H1 (cell line): Measurements from ENCODE around the gene TTC28. TPM values are rescaled to one million over a fixed set of nuclear protein-coding genes. Genes with fewer than 3 reads are reported as not detected.

Experiments used
- CTCF ChIA-PET: fragments of 300-600 bp; sonication (Branson Sonifier 250); formaldehyde crosslinking; loops from one replicate; lab custom pipeline; 2021; ENCODE audit not compliant: partially characterized antibody; lab: Charles Lee
- POLR2A ChIA-PET: fragments of 300-600 bp; sonication (Branson Sonifier 250); formaldehyde crosslinking; loops from one replicate; lab custom pipeline; 2021; ENCODE audit warnings: inconsistent platforms; ENCODE audit not compliant: partially characterized antibody; lab: Charles Lee
- DNase-seq, 2 experiments: peaks; one replicate each; pipeline versions ENCODE4 v3.0.0 to v3.0.0-alpha.2; 2010 to 2022; ENCODE audit warnings: low spot score in 2 of 2, low read depth in 1 of 2, mixed read lengths in 1 of 2
- FAIRE-seq: peaks from 2 replicates; lab custom pipeline; 2011; peaks lifted over from hg19 to GRCh38; lab: Jason Lieb, UNC
- H2AFZ ChIP-seq: 2 replicates; pipeline ENCODE4 v1.8.1; 2012; ENCODE audit warnings: low read length, inconsistent platforms
- H2AK5ac ChIP-seq: 2 replicates; pipeline ENCODE4 v1.6.1; 2013; ENCODE audit warnings: low read depth, low read length
- H2BK120ac ChIP-seq: replicated peaks from 2 replicates; pipeline ENCODE3; 2013; ENCODE audit warnings: low read depth, low read length, inconsistent platforms
- H2BK12ac ChIP-seq: 2 replicates; pipeline ENCODE4 v1.6.1; 2013; ENCODE audit warnings: low read depth, low read length
- H2BK15ac ChIP-seq: 2 replicates; pipeline ENCODE4 v1.6.1; 2013; ENCODE audit warnings: low read length
- H2BK20ac ChIP-seq: 2 replicates; pipeline ENCODE4 v1.6.1; 2013; ENCODE audit warnings: low read length
- H2BK5ac ChIP-seq: 2 replicates; pipeline ENCODE4 v1.6.1; 2013; ENCODE audit warnings: low read depth, low read length
- H3K14ac ChIP-seq: 2 replicates; pipeline ENCODE4 v1.6.1; 2013; ENCODE audit warnings: inconsistent platforms; ENCODE audit not compliant: insufficient read length
- H3K18ac ChIP-seq: 2 replicates; pipeline ENCODE4 v1.6.1; 2013; ENCODE audit warnings: low read length; ENCODE audit errors: extremely low read depth
- H3K23ac ChIP-seq: 2 replicates; pipeline ENCODE4 v1.6.1; 2013; ENCODE audit warnings: inconsistent platforms; ENCODE audit not compliant: insufficient read length
- H3K23me2 ChIP-seq: 2 replicates; pipeline ENCODE4 v1.6.1; 2013; ENCODE audit warnings: low read depth, low read length
- H3K27ac ChIP-seq: 2 replicates; pipeline ENCODE4 v1.6.1; 2011; ENCODE audit warnings: low read depth, low read length, inconsistent platforms
- H3K27me3 ChIP-seq, 4 experiments: replicated peaks in 1 of 4; 1 replicate in 1 of 4; 2 replicates in 3 of 4; pipeline versions ENCODE4 v1.6.1 to v1.8.1; 2011 to 2013; ENCODE audit warnings: low read length in 3 of 4, mild to moderate bottlenecking in 3 of 4, inconsistent platforms in 2 of 4, mixed read lengths in 2 of 4, moderate library complexity in 1 of 4; ENCODE audit not compliant: control insufficient read depth in 3 of 4, insufficient read depth in 3 of 4; ENCODE audit errors: extremely low read depth in 1 of 4
- H3K36me3 ChIP-seq, 4 experiments: 2 replicates each; pipeline versions ENCODE4 v1.6.1 to v1.8.1; 2011 to 2013; ENCODE audit warnings: mild to moderate bottlenecking in 4 of 4, low read length in 3 of 4, moderate library complexity in 2 of 4, control low read depth in 1 of 4, inconsistent platforms in 1 of 4; ENCODE audit not compliant: insufficient read depth in 4 of 4, control insufficient read depth in 2 of 4
- H3K4ac ChIP-seq: replicated peaks from 2 replicates; pipeline ENCODE3; 2013; ENCODE audit warnings: low read length, low read depth, mixed read lengths, inconsistent platforms; ENCODE audit not compliant: insufficient read length
- H3K4me1 ChIP-seq, 4 experiments: replicated peaks in 1 of 4; 1 replicate in 1 of 4; 2 replicates in 3 of 4; pipeline versions ENCODE4 v1.6.1 to v1.8.1; 2011 to 2013; ENCODE audit warnings: low read length in 3 of 4, inconsistent platforms in 2 of 4, mixed read lengths in 1 of 4; ENCODE audit not compliant: insufficient read depth in 4 of 4, control insufficient read depth in 3 of 4
- H3K4me2 ChIP-seq, 2 experiments: 2 replicates each; pipeline versions ENCODE4 v1.6.1 to v1.8.1; 2011 to 2013; ENCODE audit warnings: low read depth in 2 of 2, low read length in 2 of 2, control low read depth in 1 of 2, inconsistent platforms in 1 of 2, mild to moderate bottlenecking in 1 of 2; ENCODE audit not compliant: insufficient read depth in 1 of 2
- H3K4me3 ChIP-seq, 4 experiments: fragments of 200-600, 300-600 bp in 1 of 4; sonication (generic), shearing (Covaris generic), sonication (Bioruptor Twin) in 1 of 4; 2 replicates each; pipeline versions ENCODE4 v1.5.1 to v1.8.1; 2011 to 2016; ENCODE audit warnings: low read length in 4 of 4, low read depth in 3 of 4, control low read depth in 2 of 4, inconsistent platforms in 2 of 4, mild to moderate bottlenecking in 2 of 4, mixed read lengths in 1 of 4, moderate library complexity in 1 of 4; ENCODE audit not compliant: insufficient read depth in 2 of 4; ENCODE audit errors: extremely low read depth in 1 of 4
- H3K56ac ChIP-seq: replicated peaks from 2 replicates; pipeline ENCODE3; 2013; ENCODE audit warnings: low read depth, mild to moderate bottlenecking, mixed read lengths, low read length, inconsistent platforms; ENCODE audit not compliant: insufficient read length
- H3K79me1 ChIP-seq: 2 replicates; pipeline ENCODE4 v1.6.1; 2013; ENCODE audit warnings: low read depth, low read length, control low read depth
- H3K79me2 ChIP-seq, 2 experiments: 2 replicates each; pipeline versions ENCODE4 v1.6.1 to v1.8.1; 2012 to 2013; ENCODE audit warnings: low read length in 2 of 2, mild to moderate bottlenecking in 2 of 2, inconsistent platforms in 1 of 2; ENCODE audit not compliant: insufficient read depth in 2 of 2, control insufficient read depth in 1 of 2
- H3K9ac ChIP-seq, 4 experiments: replicated peaks in 1 of 4; 1 replicate in 1 of 4; 2 replicates in 3 of 4; pipeline versions ENCODE4 v1.6.1 to v1.8.1; 2011 to 2013; ENCODE audit warnings: low read depth in 3 of 4, low read length in 3 of 4, control low read depth in 2 of 4, mild to moderate bottlenecking in 2 of 4, moderate library complexity in 2 of 4, inconsistent platforms in 1 of 4; ENCODE audit errors: extremely low read depth in 1 of 4
- H3K9me3 ChIP-seq, 2 experiments: 2 replicates each; pipeline versions ENCODE4 v1.6.1 to v1.8.1; 2012 to 2013; ENCODE audit warnings: mild to moderate bottlenecking in 2 of 2, moderate library complexity in 2 of 2, control low read depth in 1 of 2, inconsistent platforms in 1 of 2, low read depth in 1 of 2, low read length in 1 of 2, mixed read lengths in 1 of 2; ENCODE audit not compliant: insufficient read depth in 2 of 2
- H4K20me1 ChIP-seq, 2 experiments: replicated peaks in 1 of 2; 2 replicates each; pipeline versions ENCODE3 to v1.8.1; 2011 to 2013; ENCODE audit warnings: inconsistent platforms in 2 of 2, low read length in 2 of 2, mild to moderate bottlenecking in 1 of 2; ENCODE audit not compliant: insufficient read depth in 2 of 2, control insufficient read depth in 1 of 2
- H4K5ac ChIP-seq: 2 replicates; pipeline ENCODE4 v1.6.1; 2013; ENCODE audit warnings: low read length, low read depth, mixed read lengths, inconsistent platforms; ENCODE audit not compliant: insufficient read length
- H4K8ac ChIP-seq: 2 replicates; pipeline ENCODE4 v1.8.0; 2013; ENCODE audit warnings: mild to moderate bottlenecking, moderate library complexity, low read length, inconsistent platforms; ENCODE audit not compliant: insufficient read depth; ENCODE audit errors: extremely low read depth
- H4K91ac ChIP-seq: replicated peaks from 2 replicates; pipeline ENCODE3; 2013; ENCODE audit warnings: low read length, mixed read lengths, inconsistent platforms; ENCODE audit not compliant: insufficient read length
- CBX8 ChIP-seq: fragments of 300-800, 300-1000 bp; sonication (generic); IDR thresholded peaks from 2 replicates; pipeline ENCODE4 v1.7.1; 2016; ENCODE audit warnings: low read depth, low read length, borderline replicate concordance
- CEBPB ChIP-seq: IDR thresholded peaks from 2 replicates; pipeline ENCODE4 v1.6.1; 2012; ENCODE audit warnings: low read depth, low read length
- CHD2 ChIP-seq: IDR thresholded peaks from 2 replicates; pipeline ENCODE4 v1.6.1; 2012; ENCODE audit warnings: low read length, improper control_type of control experiment
- FOSL1 ChIP-seq: IDR thresholded peaks from 2 replicates; pipeline ENCODE4 v1.6.1; 2011; ENCODE audit warnings: mild to moderate bottlenecking, low read depth, low read length, moderate library complexity; ENCODE audit not compliant: insufficient read depth
- KDM1A ChIP-seq: fragments of 200-600, 300-600 bp; sonication (generic); IDR thresholded peaks from 2 replicates; pipeline ENCODE4 v1.7.1; 2016; ENCODE audit warnings: mild to moderate bottlenecking, low read length, borderline replicate concordance
- PHF8 ChIP-seq: fragments of 200-600 bp; sonication (generic); conservative IDR thresholded peaks from 2 replicates; pipeline ENCODE4 v1.7.1; 2012; ENCODE audit warnings: low read depth, mild to moderate bottlenecking, inconsistent platforms, low read length, moderate library complexity
- POLR2A ChIP-seq, 2 experiments: IDR thresholded peaks; 1 replicate in 1 of 2; 2 replicates in 1 of 2; pipeline ENCODE4 v1.6.1; 2011; ENCODE audit warnings: low read depth in 2 of 2, low read length in 2 of 2, mild to moderate bottlenecking in 2 of 2; ENCODE audit errors: control extremely low read depth in 1 of 2
- POU5F1 ChIP-seq: IDR thresholded peaks from 2 replicates; pipeline ENCODE4 v1.6.1; 2011; ENCODE audit warnings: low read depth, mild to moderate bottlenecking, low read length, moderate library complexity
- SIN3A ChIP-seq, 2 experiments: IDR thresholded peaks in 1 of 2; conservative IDR thresholded peaks in 1 of 2; 2 replicates each; pipeline ENCODE4 v1.6.1; 2011 to 2012; ENCODE audit warnings: low read length in 2 of 2, improper control_type of control experiment in 1 of 2, low read depth in 1 of 2, mild to moderate bottlenecking in 1 of 2
- SRF ChIP-seq: IDR thresholded peaks from 2 replicates; pipeline ENCODE4 v1.6.1; 2011; ENCODE audit warnings: mild to moderate bottlenecking, low read depth, low read length, moderate library complexity
- TEAD4 ChIP-seq: IDR thresholded peaks from 2 replicates; pipeline ENCODE4 v1.6.1; 2012; ENCODE audit warnings: low read depth, low read length, inconsistent platforms, mixed read lengths
- ZNF274 ChIP-seq: IDR thresholded peaks from 2 replicates; pipeline ENCODE4 v1.7.0; 2012; ENCODE audit warnings: low read length, borderline replicate concordance; ENCODE audit errors: extremely low read depth
- WGBS, 2 experiments: shearing (Covaris generic) in 1 of 2; methylation state at CpG; one replicate each; pipeline versions ENCODE4 v1.1.6 to v1.1.7; 2013 to 2015; ENCODE audit warnings: low lambda C conversion rate in 2 of 2, mixed read lengths in 2 of 2, inconsistent platforms in 1 of 2, low coverage in 1 of 2, missing lambda C conversion rate in 1 of 2; ENCODE audit not compliant: insufficient replicate concordance in 2 of 2, insufficient coverage in 1 of 2, insufficient read length in 1 of 2; ENCODE audit errors: extremely low coverage in 1 of 2, missing lambda C conversion rate in 1 of 2; 5-methylcytosine and 5-hydroxymethylcytosine counted together
- polyA plus RNA-seq, 7 experiments: library from polyadenylated mRNA; depleted of rRNA in 3 of 7; stranded (reverse) in 5 of 7; unstranded in 2 of 7; fragments of >200 nt in 5 of 7; fragments of 200-250 nt in 2 of 7; gene quantifications; 1 replicate in 5 of 7; 2 replicates in 1 of 7; 4 replicates in 1 of 7; pipeline versions ENCODE4 v1.2.1 to v1.2.3, GENCODE V29; 2011 to 2013; ENCODE audit warnings: missing spikeins in 2 of 7, mixed read lengths in 2 of 7
- total RNA-seq: library from RNA; stranded (reverse); fragmentation: NEBNext Ultra II Directional; extraction: Animal tissue kit (Norgen Biotek cat#: 25700); gene quantifications from 2 replicates; pipeline ENCODE4 v1.2.1, GENCODE V29; 2021

TTC28 gene
- total and polyA plus RNA-seq, 2 of the 8 experiments (the other 6 are each of a cell fraction or from before 2014, with no cell fraction given), result 2.6 to 12.6 TPM

DNA sequence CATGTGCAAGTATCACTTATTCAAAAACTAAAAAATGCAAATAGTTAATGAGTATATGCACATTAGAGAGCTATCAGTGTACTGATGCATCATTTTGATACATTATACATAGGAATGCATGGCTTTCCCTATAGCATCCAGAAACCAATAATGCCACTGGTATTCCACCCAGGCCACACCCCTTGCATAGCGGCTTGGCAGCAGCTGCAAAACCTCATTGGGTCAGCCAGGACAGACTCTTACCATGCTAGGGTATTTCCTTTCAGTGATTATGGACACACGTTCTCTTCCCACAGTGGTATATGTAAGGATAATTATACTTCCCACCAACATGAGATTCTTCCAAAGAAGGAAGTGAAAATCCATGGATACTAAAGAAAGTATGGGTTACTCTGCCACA, 614.7 kb downstream of the TTC28 start:
- no peak overlapping the region for H2AFZ ChIP-seq
- no peak overlapping the region for H3K56ac ChIP-seq
- H3K4me3 ChIP-seq, result no peak overlapping the region
- FAIRE-seq (no peak), DNase-seq (no peak)
- H4K91ac ChIP-seq, result no peak overlapping the region
- H3K9me3 ChIP-seq, result no peaks in the 10 kb centered on the region
- no peak overlapping the region for H3K4ac ChIP-seq
- H2BK15ac ChIP-seq, result no peak overlapping the region
- H4K20me1 ChIP-seq, result no peaks in the 10 kb centered on the region
- H3K14ac ChIP-seq, result no peak overlapping the region
- H3K79me2 ChIP-seq, result no peaks in the 10 kb centered on the region
- H4K8ac ChIP-seq, result no peak overlapping the region
- H3K79me1 ChIP-seq, result no peaks in the 10 kb centered on the region
- H3K23me2 ChIP-seq, result no peaks in the 10 kb centered on the region; the same call in 1 of the 2 replicates
- H2AK5ac ChIP-seq, result no peak overlapping the region
- CTCF ChIA-PET, result interaction anchor here (1.1 to 3.2 kb wide), 2 partner anchors 13 to 377 kb away, joined by 3 to 21 read pairs; no protein-coding TSS in a partner anchor
- no peak overlapping the region for H3K9ac ChIP-seq
- no peak overlapping the region for H2BK5ac ChIP-seq
- no peak overlapping the region for H2BK120ac ChIP-seq
- no peak overlapping the region for H2BK12ac ChIP-seq
- POLR2A ChIA-PET, result no interaction called here
- H3K27me3 ChIP-seq, result no peaks in the 10 kb centered on the region
- no peak for TF ChIP-seq SIN3A (conservative IDR thresholded peaks at IDR 0.05 in 1 of 2, IDR thresholded peaks at IDR 0.05 in 1 of 2; ENCODE audit: low read depth in 1 of 2, low read length in 2 of 2)
- no peak for TF ChIP-seq CBX8
- no peak for TF ChIP-seq ZNF274
- TF ChIP-seq FOSL1, result no peak
- no peak for TF ChIP-seq POLR2A (IDR thresholded peaks at IDR 0.05; ENCODE audit: control extremely low read depth in 1 of 2, low read depth in 2 of 2, low read length in 2 of 2)
- no peak for TF ChIP-seq TEAD4
- no peak for TF ChIP-seq POU5F1
- no peak for TF ChIP-seq KDM1A
- no peak for TF ChIP-seq SRF
- no peak for TF ChIP-seq CHD2
- TF ChIP-seq PHF8, result no peak
- no peak for TF ChIP-seq CEBPB
- H3K4me2 ChIP-seq, result no peak overlapping the region
- H3K23ac ChIP-seq, result no peak overlapping the region
- no peak overlapping the region for H3K18ac ChIP-seq
- H2BK20ac ChIP-seq, result no peak overlapping the region
- 67% methylated on average over 2 of the region's 2 CpGs; no CpG with 5 or more reads in 1 of the 2 experiments for WGBS, 2 experiments
- H3K27ac ChIP-seq, result no peak overlapping the region
- no peaks in the 10 kb centered on the region for H3K36me3 ChIP-seq
- no peaks in the 10 kb centered on the region for H3K4me1 ChIP-seq
- H4K5ac ChIP-seq, result no peak overlapping the region
